BLaER1 treated with 17β-estradiol and CSF1 and Interleukin-3, amounts not matched to agents 10 nM and 100 nM (cell line): ENCODE data around the gene BCR.

Experiments
- H3K27ac ChIP-seq, 11 experiments: shearing (Covaris generic); formaldehyde crosslinking; 2 replicates each; pipeline ENCODE4 v1.8.1; 2022
- H3K27me3 ChIP-seq, 11 experiments: shearing (Covaris generic); formaldehyde crosslinking; 2 replicates each; pipeline ENCODE4 v1.8.1; 2022
- H3K36me3 ChIP-seq, 11 experiments: shearing (Covaris generic); formaldehyde crosslinking; 2 replicates each; pipeline ENCODE4 v1.8.1; 2022
- H3K4me1 ChIP-seq, 10 experiments: shearing (Covaris generic); formaldehyde crosslinking; 2 replicates each; pipeline ENCODE4 v1.8.1; 2022
- H3K4me2 ChIP-seq, 11 experiments: shearing (Covaris generic); formaldehyde crosslinking; 2 replicates each; pipeline ENCODE4 v1.8.1; 2022
- H3K4me3 ChIP-seq, 10 experiments: shearing (Covaris generic); formaldehyde crosslinking; 2 replicates each; pipeline ENCODE4 v1.8.1; 2022
- H3K9ac ChIP-seq, 11 experiments: shearing (Covaris generic); formaldehyde crosslinking; 2 replicates each; pipeline ENCODE4 v1.8.1; 2022
- H3K9me3 ChIP-seq, 11 experiments: shearing (Covaris generic); formaldehyde crosslinking; replicated peaks in 1 of 11; 2 replicates each; pipeline ENCODE4 v1.8.1; 2022
- H4K20me1 ChIP-seq, 11 experiments: shearing (Covaris generic); formaldehyde crosslinking; 2 replicates each; pipeline ENCODE4 v1.8.1; 2022
- Cebpa-rat ChIP-seq, 11 experiments: shearing (Covaris generic); IDR thresholded peaks; 2 replicates each; pipeline ENCODE4 v1.8.1; 2022

BCR gene

DNA sequence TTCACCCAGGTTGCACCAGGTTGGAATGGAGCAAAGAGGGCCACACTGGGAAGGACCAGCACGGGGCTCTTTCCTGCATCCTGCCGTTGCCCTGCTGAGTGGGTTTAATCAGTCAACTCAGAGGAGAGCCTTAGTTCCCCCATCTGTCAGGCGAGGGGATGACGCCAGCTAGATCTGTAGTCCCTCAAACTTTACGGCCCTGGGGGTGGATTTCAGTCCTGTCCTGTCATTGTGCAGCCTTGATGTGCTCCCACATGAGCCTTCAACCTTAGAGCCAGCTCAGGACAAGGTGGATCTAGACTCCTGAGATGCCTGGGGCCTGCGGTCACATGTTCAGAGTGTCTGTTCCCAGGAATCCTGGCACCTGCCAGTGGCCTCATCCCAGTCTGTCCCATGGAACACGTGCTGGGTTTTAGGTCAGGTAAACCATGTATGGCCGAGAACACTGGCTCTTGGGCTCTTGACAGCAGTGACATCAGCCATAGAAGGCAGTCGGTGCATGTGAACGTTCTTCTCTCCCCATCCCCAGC, 104.3 kb downstream of the BCR start:
- Histone ChIP-seq H3K27me3 (no peaks in the 10 kb centered on the region), H4K20me1 (peaks cover 0 to 95% (median 42%) of the 10 kb centered on the region in 11 experiments; a peak in 18 of 22 replicates), H3K9ac (0 out of 22 replicates have a peak overlapping the region, but pooled peaks of 1 of the 11 experiments have one; percentile 9), H3K4me3 (no peak overlapping the region), H3K4me1 (peaks cover 15 to 29% (median 28%) of the 10 kb centered on the region in 10 experiments), H3K4me2 (no peak overlapping the region), H3K36me3 (peaks cover 64 to 96% (median 92%) of the 10 kb centered on the region in 11 experiments), H3K27ac (no peak overlapping the region), H3K9me3 (no peaks in the 10 kb centered on the region)
- no peak for TF ChIP-seq Cebpa-rat (IDR thresholded peaks at IDR 0.05)

DNA sequence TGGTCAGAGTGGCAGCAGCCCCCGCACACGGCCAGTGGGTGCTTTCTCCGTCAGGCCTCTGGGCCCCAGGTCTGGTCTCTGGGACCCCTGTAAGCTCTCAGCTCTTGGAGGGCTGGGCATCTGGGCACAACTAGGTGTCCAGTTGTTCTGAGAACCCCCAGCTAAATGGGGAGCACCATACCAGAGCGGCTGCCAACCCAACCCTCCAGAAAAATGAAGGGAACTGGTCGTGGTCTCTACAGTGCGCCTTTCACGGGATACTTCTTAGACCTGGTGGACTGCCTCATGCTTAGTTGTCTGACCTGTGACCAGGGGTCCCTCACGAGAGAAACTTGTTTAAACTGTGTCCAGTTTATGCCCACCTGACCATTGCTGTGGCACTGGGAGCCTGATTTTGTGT, 104.9 kb downstream of the BCR start:
- Histone ChIP-seq H3K27ac (peak overlapping the region in 1 of 11 experiments; percentile 21; a peak in 1 of 22 replicates), H3K27me3 (no peaks in the 10 kb centered on the region), H3K4me1 (peaks cover 15 to 26% (median 21%) of the 10 kb centered on the region in 10 experiments), H3K36me3 (peaks cover 64 to 96% (median 92%) of the 10 kb centered on the region in 11 experiments), H4K20me1 (peaks cover 0 to 95% (median 41%) of the 10 kb centered on the region in 11 experiments; a peak in 18 of 22 replicates), H3K4me2 (no peak overlapping the region), H3K9me3 (no peaks in the 10 kb centered on the region), H3K9ac (0 out of 22 replicates have a peak overlapping the region, but pooled peaks of 2 of the 11 experiments have one; percentile 4 to 9), H3K4me3 (no peak overlapping the region)
- TF ChIP-seq Cebpa-rat (IDR thresholded peaks at IDR 0.05) = no peak

DNA sequence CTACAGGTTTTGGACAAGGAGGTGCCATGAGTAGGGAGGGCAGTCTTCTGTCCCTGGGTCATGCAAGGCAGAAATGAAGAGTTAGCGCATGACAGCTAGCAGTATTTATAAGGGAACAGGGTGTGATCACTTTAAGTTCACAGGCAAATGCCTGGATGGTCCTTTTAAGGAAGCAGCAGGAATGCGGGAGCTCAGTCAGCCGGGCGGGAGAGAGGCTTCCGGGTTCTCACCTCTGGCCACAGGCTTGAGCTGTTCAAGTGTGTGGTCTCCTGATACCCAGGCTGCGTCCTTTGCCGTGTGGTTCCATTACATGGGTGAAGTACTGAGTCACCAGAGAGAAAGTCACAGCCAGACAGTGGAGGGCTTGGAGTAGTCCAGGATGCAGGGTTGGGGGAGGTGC, 105.4 kb downstream of the BCR start:
- no peaks in the 10 kb centered on the region for H3K27me3 ChIP-seq
- peaks cover 64 to 96% (median 92%) of the 10 kb centered on the region in 11 experiments for H3K36me3 ChIP-seq
- H3K9me3 ChIP-seq = no peaks in the 10 kb centered on the region
- peak overlapping the region in 3 of 11 experiments; percentile 4 to 24 (median 7); a peak in 3 of 22 replicates for H3K9ac ChIP-seq
- peaks cover 0 to 94% (median 38%) of the 10 kb centered on the region in 11 experiments; a peak in 18 of 22 replicates for H4K20me1 ChIP-seq
- no peak for TF ChIP-seq Cebpa-rat (IDR thresholded peaks at IDR 0.05)
- no peak overlapping the region for H3K4me3 ChIP-seq
- H3K27ac ChIP-seq = no peak overlapping the region
- H3K4me2 ChIP-seq = no peak overlapping the region
- peaks cover 15 to 22% (median 16%) of the 10 kb centered on the region in 10 experiments for H3K4me1 ChIP-seq

DNA sequence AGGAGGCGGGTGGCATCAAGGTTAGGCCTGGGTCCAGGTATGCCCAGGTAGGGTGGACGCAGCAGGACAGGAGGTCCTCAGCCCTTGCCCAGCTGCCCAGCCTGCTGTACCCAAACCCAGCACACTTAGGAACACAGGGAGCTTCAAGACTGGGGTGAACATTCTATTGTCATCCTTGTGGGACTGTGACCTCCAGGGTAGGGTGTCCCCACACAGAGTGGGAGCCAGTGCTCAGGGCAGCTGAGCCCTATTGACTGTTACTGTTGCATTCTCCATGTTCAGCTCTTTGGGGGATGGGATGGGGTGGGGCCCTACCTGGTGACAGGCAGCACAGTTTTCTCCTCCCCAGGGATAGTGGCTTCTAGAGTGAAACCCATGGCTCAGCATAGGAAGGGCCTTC, 106.0 kb downstream of the BCR start:
- Histone ChIP-seq H4K20me1 (peaks cover 0 to 90% (median 38%) of the 10 kb centered on the region in 11 experiments; a peak in 18 of 22 replicates), H3K27me3 (no peaks in the 10 kb centered on the region), H3K4me1 (peaks cover 9 to 17% (median 11%) of the 10 kb centered on the region in 10 experiments), H3K4me3 (no peak overlapping the region), H3K4me2 (no peak overlapping the region), H3K9me3 (no peaks in the 10 kb centered on the region), H3K36me3 (peaks cover 66 to 96% (median 94%) of the 10 kb centered on the region in 11 experiments), H3K27ac (no peak overlapping the region), H3K9ac (peak overlapping the region in 2 of 11 experiments; percentile 7 to 24; a peak in 3 of 22 replicates)
- TF ChIP-seq Cebpa-rat (IDR thresholded peaks at IDR 0.05) = no peak

DNA sequence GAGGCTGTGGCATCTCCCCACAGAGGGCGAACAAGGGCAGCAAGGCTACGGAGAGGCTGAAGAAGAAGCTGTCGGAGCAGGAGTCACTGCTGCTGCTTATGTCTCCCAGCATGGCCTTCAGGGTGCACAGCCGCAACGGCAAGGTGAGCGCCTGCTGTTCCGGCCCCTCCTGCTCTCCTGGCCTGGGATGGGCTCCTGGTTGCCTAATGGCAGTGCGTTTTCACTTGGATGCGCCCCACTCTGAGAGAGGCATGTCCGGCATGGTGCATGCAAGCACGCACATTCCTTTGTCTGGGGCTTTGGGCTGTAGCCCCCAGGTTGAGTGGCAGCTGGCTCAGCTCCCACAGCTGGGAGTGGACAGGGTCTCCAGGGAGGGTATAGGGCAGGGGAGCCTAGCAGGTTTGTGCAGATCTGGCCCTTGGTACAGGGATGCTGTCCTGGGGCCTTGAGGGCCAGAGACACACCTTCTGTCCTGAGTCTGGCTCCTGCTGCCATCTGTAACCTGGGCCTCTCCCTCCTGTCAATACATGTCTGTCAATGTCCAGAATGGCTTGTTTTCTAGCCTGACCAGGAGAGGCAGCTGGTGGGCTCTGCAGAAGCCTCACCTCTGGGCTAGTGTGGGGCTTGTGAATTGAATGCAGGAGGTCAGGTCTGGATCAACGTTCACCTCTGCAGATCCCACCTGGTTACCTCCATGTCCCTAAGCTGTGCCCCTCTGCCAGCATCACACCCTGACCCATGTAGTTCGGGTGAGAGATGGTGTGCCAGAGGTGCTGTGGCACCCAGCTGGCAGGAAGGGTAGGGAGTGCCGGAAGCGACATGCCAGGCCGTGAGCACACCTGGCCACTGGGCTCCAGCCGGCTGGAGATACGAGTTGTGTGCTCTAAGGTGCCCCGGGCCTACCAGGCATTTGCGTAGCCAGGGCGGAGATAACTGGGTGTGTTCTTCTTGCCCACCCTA, 107.1 kb downstream of the BCR start:
- H3K4me3 ChIP-seq = no peak overlapping the region
- no peaks in the 10 kb centered on the region for H3K9me3 ChIP-seq
- no peak for TF ChIP-seq Cebpa-rat (IDR thresholded peaks at IDR 0.05)
- H3K36me3 ChIP-seq = peaks cover 77 to 100% (median 100%) of the 10 kb centered on the region in 11 experiments
- H3K4me2 ChIP-seq = no peak overlapping the region
- H3K27me3 ChIP-seq = no peaks in the 10 kb centered on the region
- H4K20me1 ChIP-seq = peaks cover 0 to 89% (median 30%) of the 10 kb centered on the region in 11 experiments; a peak in 17 of 22 replicates
- no peak overlapping the region for H3K27ac ChIP-seq
- no peak overlapping the region for H3K9ac ChIP-seq
- peaks cover 0 to 6% (median under 1%) of the 10 kb centered on the region in 10 experiments; a peak in 6 of 20 replicates for H3K4me1 ChIP-seq

DNA sequence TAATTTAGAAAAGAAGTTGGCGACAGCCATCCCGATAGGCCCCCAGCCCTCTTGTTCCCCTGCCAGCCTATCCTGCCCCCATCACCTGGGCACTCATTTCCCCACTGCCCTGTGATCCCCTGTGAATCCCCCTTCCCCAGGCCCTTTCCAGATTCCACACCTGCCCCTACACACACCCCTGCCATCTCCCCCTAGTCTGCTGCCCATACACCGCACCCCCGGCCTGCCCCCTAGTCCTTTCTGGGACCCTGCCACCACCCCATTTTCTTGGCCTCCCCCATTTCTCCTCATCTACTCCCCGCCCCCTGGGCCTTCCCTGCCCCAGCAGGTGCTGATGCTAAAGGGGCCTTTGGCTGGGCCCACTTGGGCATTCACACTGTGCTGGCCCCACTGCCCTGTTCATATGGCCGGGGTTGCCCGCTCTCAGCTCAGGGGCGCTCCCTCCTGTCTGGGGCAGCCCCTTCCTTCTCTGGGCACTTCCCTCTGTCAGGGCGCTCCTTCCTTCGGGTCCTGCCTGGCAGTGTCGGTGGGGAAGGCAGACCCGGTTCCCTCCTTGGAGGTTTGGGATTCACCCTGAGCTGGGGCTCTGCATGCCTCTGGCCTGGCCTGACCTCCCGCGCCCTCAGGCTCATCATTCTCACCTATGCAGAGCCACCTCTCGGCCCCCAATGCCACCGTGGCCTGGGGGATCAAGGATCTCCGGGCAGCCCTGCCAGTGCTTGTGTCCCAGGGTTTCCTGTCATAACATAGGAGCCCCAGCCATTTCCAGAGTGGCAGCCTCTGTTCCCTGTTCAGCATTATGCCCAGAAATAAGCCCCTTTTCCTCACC, 108.2 kb downstream of the BCR start:
- H3K36me3 ChIP-seq = peaks cover 78 to 100% (median 100%) of the 10 kb centered on the region in 11 experiments
- no peak overlapping the region for H3K4me3 ChIP-seq
- H3K4me2 ChIP-seq = no peak overlapping the region
- 0 out of 22 replicates have a peak overlapping the region, but pooled peaks of 1 of the 11 experiments have one; percentile 3 for H3K9ac ChIP-seq
- 0 out of 20 replicates have a peak, but pooled peaks cover 0 to 3% (median 0%) of the 10 kb centered on the region in 10 experiments for H3K4me1 ChIP-seq
- peaks cover 0 to 79% (median 21%) of the 10 kb centered on the region in 11 experiments; a peak in 11 of 22 replicates for H4K20me1 ChIP-seq
- no peak overlapping the region for H3K27ac ChIP-seq
- no peak for TF ChIP-seq Cebpa-rat (IDR thresholded peaks at IDR 0.05)
- no peaks in the 10 kb centered on the region for H3K9me3 ChIP-seq
- no peaks in the 10 kb centered on the region for H3K27me3 ChIP-seq

DNA sequence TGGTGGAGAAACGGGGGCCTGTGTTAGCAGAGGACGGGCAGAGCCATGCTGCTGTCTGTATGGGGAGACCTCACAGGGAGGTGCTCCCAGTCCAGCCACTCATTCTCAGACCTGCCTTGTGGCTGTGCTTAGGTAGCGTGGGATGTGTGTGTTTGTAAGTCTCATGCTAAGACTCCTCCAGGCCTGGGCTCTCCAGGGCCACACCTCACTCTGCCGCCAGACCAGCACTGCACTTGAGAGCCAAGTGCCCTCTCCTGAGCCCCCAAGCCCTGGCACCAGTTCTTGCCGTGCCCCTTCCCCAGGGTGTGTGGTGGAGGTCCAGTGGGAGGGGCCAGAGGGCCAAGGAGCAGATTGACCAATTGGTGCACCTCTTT, 108.8 kb downstream of the BCR start:
- Histone ChIP-seq H3K4me1 (0 out of 20 replicates have a peak, but pooled peaks cover 0 to 3% (median 0%) of the 10 kb centered on the region in 10 experiments), H3K9ac (0 out of 22 replicates have a peak overlapping the region, but pooled peaks of 1 of the 11 experiments have one; percentile 3), H3K4me3 (no peak overlapping the region), H3K27ac (no peak overlapping the region), H3K36me3 (peaks cover 80 to 100% (median 100%) of the 10 kb centered on the region in 11 experiments), H3K27me3 (no peaks in the 10 kb centered on the region), H4K20me1 (peaks cover 0 to 73% (median 21%) of the 10 kb centered on the region in 11 experiments; a peak in 11 of 22 replicates), H3K9me3 (no peaks in the 10 kb centered on the region), H3K4me2 (no peak overlapping the region)
- TF ChIP-seq Cebpa-rat (IDR thresholded peaks at IDR 0.05) = no peak
